NCI-H1105 (cell line): ENCODE results near the gene C10orf90.

Experiments
- DNase-seq: peaks from one replicate; lab custom pipeline; 2025; lab: John Stamatoyannopoulos, UW

Gene C10orf90

GRCh38 chr10:126422567-126422966 lies 247.9 kb downstream of the C10orf90 start:
- no peak for DNase-seq

- DNase-seq: no peak
These were observed 248.7 kb downstream of the C10orf90 start for GRCh38 chr10:126421756-126422256.

- DNase-seq: no peak
These were observed 249.8 kb downstream of the C10orf90 start for GRCh38 chr10:126420567-126421300.

- DNase-seq: no peak
These were observed 253.2 kb downstream of the C10orf90 start for GRCh38 chr10:126417220-126417825.

GRCh38 chr10:126409821-126410220 lies 260.7 kb downstream of the C10orf90 start:
- DNase-seq: no peak

- DNase-seq: no peak
These were observed 261.4 kb downstream of the C10orf90 start for GRCh38 chr10:126408953-126409641.

GRCh38 chr10:126407831-126408230 lies 262.7 kb downstream of the C10orf90 start:
- DNase-seq: no peak

- DNase-seq: no peak
These were observed 265.2 kb downstream of the C10orf90 start for GRCh38 chr10:126405239-126405775.

GRCh38 chr10:126402721-126403695 lies 267.5 kb downstream of the C10orf90 start:
- DNase-seq: no peak

- DNase-seq: no peak
These were observed 269.9 kb downstream of the C10orf90 start for GRCh38 chr10:126400641-126401040.

- DNase-seq: no peak
These were observed 271.6 kb downstream of the C10orf90 start for GRCh38 chr10:126398924-126399323.

GRCh38 chr10:126398383-126398743 lies 272.1 kb downstream of the C10orf90 start:
- DNase-seq: no peak

GRCh38 chr10:126397640-126398382 lies 272.7 kb downstream of the C10orf90 start:
- DNase-seq: no peak

- DNase-seq: no peak
These were observed 273.3 kb downstream of the C10orf90 start for GRCh38 chr10:126397156-126397555.

GRCh38 chr10:126394948-126395347 lies 275.5 kb downstream of the C10orf90 start:
- DNase-seq: no peak

GRCh38 chr10:126393076-126393475 lies 277.4 kb downstream of the C10orf90 start:
- no peak for DNase-seq

- DNase-seq: no peak
These were observed 278.0 kb downstream of the C10orf90 start for GRCh38 chr10:126392469-126392868.

GRCh38 chr10:126392068-126392467 lies 278.4 kb downstream of the C10orf90 start:
- DNase-seq: no peak

- DNase-seq: no peak
These were observed 279.2 kb downstream of the C10orf90 start for GRCh38 chr10:126391192-126391885.

- DNase-seq: no peak
These were observed 280.2 kb downstream of the C10orf90 start for GRCh38 chr10:126390324-126390723.
